Ishikawa (cell line): ENCODE data around the gene NCF2.

ENCODE experiments used
- CEBPB ChIP-seq: IDR thresholded peaks from 2 replicates; pipeline ENCODE4 v1.6.1; 2012
- CREB1 ChIP-seq: IDR thresholded peaks from 2 replicates; pipeline ENCODE4 v1.6.1; 2012; ENCODE audit warnings: low read depth
- EGR1 ChIP-seq: IDR thresholded peaks from 2 replicates; pipeline ENCODE4 v1.6.1; 2012
- EP300 ChIP-seq: IDR thresholded peaks from 2 replicates; pipeline ENCODE4 v1.6.1; 2012; ENCODE audit warnings: borderline replicate concordance
- FOXM1 ChIP-seq: IDR thresholded peaks from 2 replicates; pipeline ENCODE4 v1.6.1; 2012; ENCODE audit warnings: low read depth, borderline replicate concordance
- MAX ChIP-seq: IDR thresholded peaks from 2 replicates; pipeline ENCODE4 v1.6.1; 2012
- NFIC ChIP-seq: IDR thresholded peaks from 2 replicates; pipeline ENCODE4 v1.6.1; 2012
- RAD21 ChIP-seq: IDR thresholded peaks from 2 replicates; pipeline ENCODE4 v1.6.1; 2012; ENCODE audit warnings: low read depth
- REST ChIP-seq: IDR thresholded peaks from 2 replicates; pipeline ENCODE4 v1.6.1; 2012; ENCODE audit warnings: low read depth, mild to moderate bottlenecking
- TAF1 ChIP-seq: IDR thresholded peaks from 2 replicates; pipeline ENCODE4 v1.6.1; 2012; ENCODE audit warnings: low read depth, mild to moderate bottlenecking
- TCF12 ChIP-seq: IDR thresholded peaks from 2 replicates; pipeline ENCODE4 v1.6.1; 2012; ENCODE audit warnings: low read depth
- TEAD4 ChIP-seq: IDR thresholded peaks from 2 replicates; pipeline ENCODE4 v1.6.1; 2012
- USF1 ChIP-seq: IDR thresholded peaks from 2 replicates; pipeline ENCODE4 v1.6.1; 2012
- YY1 ChIP-seq: IDR thresholded peaks from 2 replicates; pipeline ENCODE4 v1.6.1; 2012; ENCODE audit warnings: low read depth
- ZBTB7A ChIP-seq: IDR thresholded peaks from 2 replicates; pipeline ENCODE4 v1.6.1; 2012; ENCODE audit warnings: low read depth

Gene NCF2

GRCh38 chr1:183609759-183610452 is 19.6 kb upstream of the NCF2 start:
- TF ChIP-seq FOXM1, result no peak
- no peak for TF ChIP-seq YY1
- no peak for TF ChIP-seq TAF1
- TF ChIP-seq TEAD4, result no peak
- no peak for TF ChIP-seq CEBPB
- no peak for TF ChIP-seq TCF12
- TF ChIP-seq RAD21, result no peak
- TF ChIP-seq EP300, result no peak
- no peak for TF ChIP-seq ZBTB7A
- TF ChIP-seq EGR1, result no peak
- no peak for TF ChIP-seq REST
- TF ChIP-seq CREB1, result no peak

- TF ChIP-seq RAD21 (peak; percentile 36; the same call in 1 of the 2 replicates), TEAD4 (no peak), CREB1 (no peak), MAX (no peak)
These were observed 19.1 kb upstream of the NCF2 start for GRCh38 chr1:183609313-183609712.

GRCh38 chr1:183607322-183607980 is 17.2 kb upstream of the NCF2 start:
- no peak for TF ChIP-seq MAX
- no peak for TF ChIP-seq EP300

- TF ChIP-seq USF1, result no peak
- TF ChIP-seq EGR1, result no peak
- TF ChIP-seq RAD21, result no peak
- no peak for TF ChIP-seq FOXM1
- no peak for TF ChIP-seq NFIC
- TF ChIP-seq REST, result no peak
- TF ChIP-seq ZBTB7A, result no peak
- TF ChIP-seq EP300, result no peak
- no peak for TF ChIP-seq CEBPB
These were observed 15.6 kb upstream of the NCF2 start for GRCh38 chr1:183605904-183606303.

GRCh38 chr1:183604815-183605214 is 14.6 kb upstream of the NCF2 start:
- TF ChIP-seq FOXM1, result no peak
- TF ChIP-seq ZBTB7A, result no peak

GRCh38 chr1:183604038-183604808 is 14.0 kb upstream of the NCF2 start:
- TF ChIP-seq EGR1, result no peak
- TF ChIP-seq CREB1, result no peak
- TF ChIP-seq MAX, result no peak
- no peak for TF ChIP-seq TAF1
- no peak for TF ChIP-seq TEAD4
- TF ChIP-seq REST, result no peak
- no peak for TF ChIP-seq CEBPB
- TF ChIP-seq FOXM1, result no peak
- TF ChIP-seq RAD21, result no peak
- TF ChIP-seq ZBTB7A, result no peak
